Endothelial cell of umbilical vein (primary cell): ENCODE data around the gene SCG3. TPM values are rescaled to one million over a fixed set of nuclear protein-coding genes. Genes with fewer than 3 reads are reported as not detected.

Source experiments
- BruUV-seq: library from RNA; stranded (reverse); fragments of 400-500 nt; replicated peaks from 2 replicates; lab custom pipeline; 2021; lab: Mats Ljungman, UMichigan
- CTCF ChIA-PET: fragments of 300-600, 350-600 bp; sonication (Branson Sonifier 250); formaldehyde crosslinking; loops from one replicate; lab custom pipeline; 2021; ENCODE audit warnings: antibody characterized with exemption, inconsistent platforms; lab: Charles Lee
- POLR2A ChIA-PET: fragments of 300-600, 350-600 bp; sonication (Branson Sonifier 250); formaldehyde crosslinking; loops from one replicate; lab custom pipeline; 2021; ENCODE audit warnings: antibody characterized with exemption, inconsistent platforms; lab: Charles Lee
- DNase-seq: peaks from one replicate; pipeline ENCODE4 v3.0.0-alpha.2; 2011; ENCODE audit warnings: low read depth, low spot score
- FAIRE-seq: peaks from 2 replicates; lab custom pipeline; 2011; peaks lifted over from hg19 to GRCh38; lab: Jason Lieb, UNC
- H2AFZ ChIP-seq: 2 replicates; pipeline ENCODE4 v1.6.0; 2012; ENCODE audit warnings: low read depth, low read length, control low read depth, inconsistent platforms
- H3K27ac ChIP-seq: 2 replicates; pipeline ENCODE4 v1.5.1; 2011; ENCODE audit warnings: low read depth, mild to moderate bottlenecking, control low read depth, low read length, moderate library complexity; ENCODE audit not compliant: insufficient read depth
- H3K27me3 ChIP-seq, 2 experiments: 2 replicates each; pipeline versions ENCODE4 v1.6.0 to v1.6.1; 2011; ENCODE audit warnings: low read length in 2 of 2, mixed read lengths in 1 of 2; ENCODE audit not compliant: control insufficient read depth in 2 of 2, insufficient read depth in 2 of 2
- H3K36me3 ChIP-seq, 2 experiments: 2 replicates in 1 of 2; 3 replicates in 1 of 2; pipeline ENCODE4 v1.5.1; 2011; ENCODE audit warnings: low read length in 2 of 2, mild to moderate bottlenecking in 1 of 2, moderate library complexity in 1 of 2; ENCODE audit not compliant: control insufficient read depth in 2 of 2, insufficient read depth in 2 of 2; ENCODE audit errors: extremely low read depth in 1 of 2
- H3K4me1 ChIP-seq: 3 replicates; pipeline ENCODE4 v1.5.1; 2011; ENCODE audit warnings: mild to moderate bottlenecking, low read length; ENCODE audit not compliant: control insufficient read depth, insufficient read depth; ENCODE audit errors: extremely low read depth
- H3K4me2 ChIP-seq: 2 replicates; pipeline ENCODE4 v1.6.1; 2011; ENCODE audit warnings: low read length, control low read depth, mixed read lengths; ENCODE audit not compliant: insufficient read depth
- H3K4me3 ChIP-seq, 3 experiments: fragments of 200-600 bp in 1 of 3; sonication (generic), shearing (Covaris generic) in 1 of 3; replicated peaks in 1 of 3; 2 replicates each; pipeline ENCODE4 v1.5.1; 2011 to 2016; ENCODE audit warnings: control low read depth in 3 of 3, low read length in 3 of 3, mild to moderate bottlenecking in 2 of 3, inconsistent platforms in 1 of 3, low read depth in 1 of 3, moderate library complexity in 1 of 3; ENCODE audit not compliant: insufficient read depth in 1 of 3
- H3K79me2 ChIP-seq: 2 replicates; pipeline ENCODE4 v1.6.0; 2012; ENCODE audit warnings: low read length, inconsistent platforms; ENCODE audit not compliant: control insufficient read depth, insufficient read depth
- H3K9ac ChIP-seq: replicated peaks from 2 replicates; pipeline ENCODE3; 2011; ENCODE audit warnings: low read length, control low read depth; ENCODE audit not compliant: insufficient read depth; ENCODE audit errors: extremely low read depth
- H3K9me1 ChIP-seq: replicated peaks from 3 replicates; pipeline ENCODE4 v1.6.0; 2011; ENCODE audit warnings: mild to moderate bottlenecking, low read length; ENCODE audit not compliant: control insufficient read depth, insufficient read depth; ENCODE audit errors: extremely low read depth
- H3K9me3 ChIP-seq: replicated peaks from 2 replicates; pipeline ENCODE4 v1.5.1; 2012; ENCODE audit warnings: low read length, inconsistent platforms; ENCODE audit not compliant: control insufficient read depth, insufficient read depth
- H4K20me1 ChIP-seq: replicated peaks from 2 replicates; pipeline ENCODE3; 2011; ENCODE audit warnings: mild to moderate bottlenecking, low read length; ENCODE audit not compliant: control insufficient read depth, insufficient read depth; ENCODE audit errors: extremely low read depth
- CTCF ChIP-seq, 2 donors: IDR thresholded peaks; 1 replicate in 1 of 2; 2 replicates in 1 of 2; pipeline ENCODE4 v1.5.1; 2011; ENCODE audit warnings: low read length in 2 of 2, mild to moderate bottlenecking in 2 of 2, moderate library complexity in 2 of 2, control low read depth in 1 of 2, inconsistent platforms in 1 of 2, low read depth in 1 of 2; ENCODE audit not compliant: insufficient read depth in 1 of 2; ENCODE audit errors: extremely low read depth in 1 of 2
- EZH2 ChIP-seq: IDR thresholded peaks from 2 replicates; pipeline ENCODE4 v1.6.1; 2012; ENCODE audit warnings: borderline replicate concordance, low read depth, mild to moderate bottlenecking, moderate library complexity, low read length, inconsistent platforms; ENCODE audit not compliant: severe bottlenecking
- FOS ChIP-seq: IDR thresholded peaks from 2 replicates; pipeline ENCODE4 v1.6.1; 2011; ENCODE audit warnings: mild to moderate bottlenecking, low read length, moderate library complexity, borderline replicate concordance; ENCODE audit not compliant: insufficient read depth
- MAX ChIP-seq: IDR thresholded peaks from 2 replicates; pipeline ENCODE4 v1.6.1; 2011; ENCODE audit not compliant: insufficient read depth, insufficient read length
- POLR2A ChIP-seq: IDR thresholded peaks from 2 replicates; pipeline ENCODE4 v1.6.1; 2012; ENCODE audit warnings: low read depth, mild to moderate bottlenecking, control low read depth, low read length
- POLR2AphosphoS5 ChIP-seq: IDR thresholded peaks from 2 replicates; pipeline ENCODE4 v1.6.1; 2012; ENCODE audit warnings: low read depth, mild to moderate bottlenecking, control low read depth, low read length, moderate library complexity; ENCODE audit not compliant: insufficient read depth
- dilution Hi-C: fragments of 300-500 bp; cut with MboI; formaldehyde crosslinking; loops from one replicate; pipeline ENCODE4 v1.15.0; 2019; ENCODE audit warnings: low sequenced_read_pairs; ENCODE audit not compliant: extremely low pct_ligation_motif_present
- intact Hi-C: fragments of 100-400 bp; cut with micrococcal nuclease; formaldehyde crosslinking; loops from one replicate; pipeline ENCODE4 v1.10.0; 2022
- polyA plus RNA-seq, 4 experiments: library from polyadenylated mRNA; depleted of rRNA in 3 of 4; stranded (reverse) in 3 of 4; unstranded in 1 of 4; fragments of >200 nt; gene quantifications; 2 replicates each; pipeline versions ENCODE4 v1.2.1 to v1.2.3, GENCODE V29; 2011 to 2012; ENCODE audit warnings: missing spikeins in 1 of 4
- total RNA-seq: library from RNA; stranded (reverse); gene quantifications from 2 replicates; pipeline ENCODE4 v1.2.3, GENCODE V29; 2021

SCG3 gene
- total and polyA plus RNA-seq, 2 donors (not counting 3 experiments of a cell fraction or from before 2014, with no cell fraction given): not detected

GRCh38 chr15:51688863-51689262 is 7.6 kb downstream of the SCG3 start:
- no TSS peak for BruUV-seq

More at GRCh38 chr15:51688863-51689262, 7.6 kb downstream of the SCG3 start:
- Histone ChIP-seq H4K20me1 (no peaks in the 10 kb centered on the region), H3K9me1 (no peaks in the 10 kb centered on the region), H3K9ac (no peak overlapping the region), H2AFZ (no peak overlapping the region), H3K36me3 (no peaks in the 10 kb centered on the region), H3K9me3 (no peaks in the 10 kb centered on the region), H3K79me2 (no peaks in the 10 kb centered on the region), H3K4me3 (no peak overlapping the region), H3K4me1 (no peaks in the 10 kb centered on the region), H3K4me2 (no peak overlapping the region), H3K27me3 (peaks cover 12 to 37% of the 10 kb centered on the region in 2 experiments), H3K27ac (no peak overlapping the region)
- POLR2A ChIA-PET: no interaction called here
- DNase-seq (no peak), FAIRE-seq (no peak)
- TF ChIP-seq FOS (no peak), POLR2A (no peak), POLR2AphosphoS5 (no peak), MAX (no peak), CTCF (IDR thresholded peaks at IDR 0.05; ENCODE audit: extremely low read depth in 1 of 2, insufficient read depth in 1 of 2, low read depth in 1 of 2, low read length in 2 of 2) (no peak), EZH2 (no peak)
- dilution Hi-C loops: no loop called here
- intact Hi-C loops: no loop called here
- CTCF ChIA-PET: interaction anchor here (0.9 to 2.5 kb wide), 4 partner anchors 36 to 88 kb away, joined by 3 to 21 read pairs (median 6); partner anchors contain the start of gene LYSMD2
